GM23338 (cell line): ENCODE data around the gene CMIP. TPM values are rescaled to one million over a fixed set of nuclear protein-coding genes. Genes with fewer than 3 reads are reported as not detected.

Experiments
- ATAC-seq: fragments of 200-7000 bp; cut with Tn5 transposase; 3 replicates; pipeline ENCODE4 v1.9.1; 2020
- DNase-seq: peaks from one replicate; pipeline ENCODE4 v3.0.0-alpha.2; 2015; ENCODE audit warnings: low spot score
- H2AFZ ChIP-seq: fragments of 200-600 bp; sonication (generic); 2 replicates; pipeline ENCODE4 v1.8.0; 2016; ENCODE audit warnings: antibody characterized with exemption, mild to moderate bottlenecking, moderate library complexity
- H3F3A ChIP-seq: fragments of 200-600 bp; sonication (generic); replicated peaks from 2 replicates; pipeline ENCODE4 v1.8.0; 2017; ENCODE audit warnings: antibody characterized with exemption, mixed run types, low read depth
- H3K27ac ChIP-seq: fragments of 200-600 bp; sonication (generic); 2 replicates; pipeline ENCODE4 v1.6.1; 2016; ENCODE audit warnings: low read depth
- H3K27me3 ChIP-seq: fragments of 200-600 bp; sonication (generic); 2 replicates; pipeline ENCODE4 v1.8.0; 2016; ENCODE audit warnings: mild to moderate bottlenecking, mixed run types, moderate library complexity; ENCODE audit not compliant: insufficient read depth
- H3K36me3 ChIP-seq: fragments of 200-600 bp; sonication (generic); 2 replicates; pipeline ENCODE4 v1.8.0; 2016; ENCODE audit warnings: mild to moderate bottlenecking; ENCODE audit not compliant: insufficient read depth
- H3K4me1 ChIP-seq: fragments of 200-600 bp; sonication (generic); 2 replicates; pipeline ENCODE4 v1.8.0; 2016; ENCODE audit warnings: mild to moderate bottlenecking, moderate library complexity; ENCODE audit not compliant: insufficient read depth
- H3K4me2 ChIP-seq: fragments of 200-600 bp; sonication (generic); 2 replicates; pipeline ENCODE4 v1.7.1; 2017; ENCODE audit warnings: mixed run types
- H3K4me3 ChIP-seq: fragments of 200-600 bp; sonication (generic); 2 replicates; pipeline ENCODE4 v1.6.1; 2016; ENCODE audit warnings: mixed run types
- H3K79me2 ChIP-seq: fragments of 200-600 bp; sonication (generic); replicated peaks from 2 replicates; pipeline ENCODE4 v1.8.0; 2017; ENCODE audit warnings: mild to moderate bottlenecking; ENCODE audit not compliant: insufficient read depth
- H3K9me2 ChIP-seq: fragments of 200-600 bp; sonication (generic); 2 replicates; pipeline ENCODE4 v1.8.0; 2017; ENCODE audit not compliant: insufficient read depth
- H4K20me1 ChIP-seq: fragments of 200-600 bp; sonication (generic); replicated peaks from 2 replicates; pipeline ENCODE4 v1.8.0; 2017; ENCODE audit warnings: mild to moderate bottlenecking; ENCODE audit not compliant: insufficient read depth
- H3K27ac Mint-ChIP-seq: 2 replicates; pipeline ENCODE4 v1.8.0; 2020; ENCODE audit warnings: inconsistent platforms, mild to moderate bottlenecking, moderate library complexity, mixed read lengths
- H3K27me3 Mint-ChIP-seq: 3 replicates; pipeline ENCODE4 v1.8.0; 2022; ENCODE audit warnings: low read depth, mild to moderate bottlenecking, moderate library complexity, mixed read lengths, inconsistent platforms; ENCODE audit not compliant: insufficient read depth, poor library complexity
- H3K36me3 Mint-ChIP-seq: 3 replicates; pipeline ENCODE4 v1.8.0; 2021; ENCODE audit warnings: low read depth, mild to moderate bottlenecking, inconsistent platforms, moderate library complexity, mixed read lengths
- H3K4me1 Mint-ChIP-seq: 3 replicates; pipeline ENCODE4 v1.8.0; 2020; ENCODE audit warnings: mild to moderate bottlenecking, inconsistent platforms, mixed read lengths
- H3K4me3 Mint-ChIP-seq: 3 replicates; pipeline ENCODE4 v1.8.0; 2021; ENCODE audit warnings: moderate library complexity, mild to moderate bottlenecking, inconsistent platforms, mixed read lengths
- H3K9me3 Mint-ChIP-seq: 3 replicates; pipeline ENCODE4 v1.8.0; 2020; ENCODE audit warnings: moderate library complexity, mild to moderate bottlenecking, inconsistent platforms, mixed read lengths
- CREB1 ChIP-seq: fragments of 250-450 bp; sonication (Bioruptor Pico); IDR thresholded peaks from 2 replicates; pipeline ENCODE4 v1.5.0; 2020; ENCODE audit warnings: low read depth, mild to moderate bottlenecking, moderate library complexity
- ETS1 ChIP-seq: IDR thresholded peaks from 2 replicates; pipeline ENCODE4 v1.6.1; 2016; ENCODE audit warnings: antibody characterized with exemption
- EZH2 ChIP-seq: fragments of 200-600 bp; sonication (generic); IDR thresholded peaks from one replicate; pipeline ENCODE4 v1.8.0; 2017; ENCODE audit warnings: antibody characterized with exemption, mild to moderate bottlenecking, low read depth; ENCODE audit not compliant: unreplicated experiment
- EZH2phosphoT487 ChIP-seq: fragments of 200-600 bp; sonication (generic); IDR thresholded peaks from one replicate; pipeline ENCODE4 v1.8.1; 2018; ENCODE audit warnings: antibody characterized with exemption; ENCODE audit not compliant: unreplicated experiment
- JUNB ChIP-seq: IDR thresholded peaks from one replicate; pipeline ENCODE4 v1.6.1; 2016; ENCODE audit warnings: antibody characterized with exemption; ENCODE audit not compliant: unreplicated experiment
- NANOG ChIP-seq: IDR thresholded peaks from 2 replicates; pipeline ENCODE4 v1.6.1; 2016; ENCODE audit warnings: antibody characterized with exemption, borderline replicate concordance
- POLR2AphosphoS5 ChIP-seq: IDR thresholded peaks from 2 replicates; pipeline ENCODE4 v1.6.1; 2016; ENCODE audit warnings: antibody characterized with exemption, low read depth
- REST ChIP-seq: IDR thresholded peaks from one replicate; pipeline ENCODE4 v1.6.1; 2018; ENCODE audit warnings: antibody characterized with exemption; ENCODE audit not compliant: unreplicated experiment
- STAT1 ChIP-seq: IDR thresholded peaks from one replicate; pipeline ENCODE4 v1.6.1; 2016; ENCODE audit warnings: antibody characterized with exemption; ENCODE audit not compliant: unreplicated experiment
- ZNF331 ChIP-seq: fragments of 250-450 bp; sonication (Bioruptor Pico); IDR thresholded peaks from 2 replicates; pipeline ENCODE4 v1.5.0; 2020; ENCODE audit warnings: low read depth, mild to moderate bottlenecking, moderate library complexity
- ZNF462 ChIP-seq: fragments of 250-450 bp; sonication (Bioruptor Pico); IDR thresholded peaks from 2 replicates; pipeline ENCODE4 v1.5.0; 2020; ENCODE audit warnings: mild to moderate bottlenecking, moderate library complexity
- polyA plus RNA-seq: library from polyadenylated mRNA; unstranded; fragments of >200 nt; fragmentation: Nextera tagmentation; extraction: Ambion mirVana; gene quantifications from 2 replicates; pipeline ENCODE4 v1.2.1, GENCODE V29; 2016
- total RNA-seq: library from RNA; depleted of rRNA; stranded (reverse); fragments of >200 nt; shearing (Covaris generic); gene quantifications from 2 replicates; pipeline ENCODE4 v1.2.3, GENCODE V29; 2014

The CMIP gene
- total and polyA plus RNA-seq, 2 experiments from 2014 or later, result 9.5 to 62.3 TPM

GRCh38 chr16:81510016-81510415 is 65.4 kb downstream of the CMIP start (continued):
- TF ChIP-seq ZNF462 (CRISPR knock-in tag) (no peak), POLR2AphosphoS5 (no peak), NANOG (no peak), ZNF331 (CRISPR knock-in tag) (no peak)

GRCh38 chr16:81511371-81511770 is 66.8 kb downstream of the CMIP start:
- Histone ChIP-seq H3K27me3 (no peaks in the 10 kb centered on the region), H3K4me3 (no peak overlapping the region), H3K9me2 (no peaks in the 10 kb centered on the region), H3K79me2 (peaks cover 97% of the 10 kb centered on the region), H2AFZ (no peak overlapping the region), H3K36me3 (no peaks in the 10 kb centered on the region), H3K4me1 (peaks cover 19% of the 10 kb centered on the region), H3K4me2 (no peak overlapping the region), H4K20me1 (peaks cover 47% of the 10 kb centered on the region), H3F3A (0 out of 2 replicates have a peak, but pooled peaks cover 5% of the 10 kb centered on the region), H3K27ac (no peak overlapping the region)
- peaks cover 8% of the 10 kb centered on the region; the same call in 1 of the 3 replicates for H3K9me3 Mint-ChIP-seq
- ATAC-seq (no peak), DNase-seq (no peak)
- no peak overlapping the region for H3K27ac Mint-ChIP-seq
- TF ChIP-seq REST, result no peak
- TF ChIP-seq ETS1, result no peak
- no peak for TF ChIP-seq POLR2AphosphoS5
- no peak for TF ChIP-seq CREB1 (CRISPR knock-in tag)
- TF ChIP-seq STAT1, result no peak
- TF ChIP-seq JUNB, result no peak
- no peak for TF ChIP-seq EZH2phosphoT487
- TF ChIP-seq NANOG, result no peak
- TF ChIP-seq EZH2, result no peak
- no peak overlapping the region for H3K4me3 Mint-ChIP-seq
- H3K4me1 Mint-ChIP-seq, result peaks cover 19% of the 10 kb centered on the region
- peaks cover 7% of the 10 kb centered on the region for H3K27me3 Mint-ChIP-seq
- H3K36me3 Mint-ChIP-seq, result peaks cover 27% of the 10 kb centered on the region
